A673 (cell line): ENCODE results near the gene SPG11. TPM values are rescaled to one million over a fixed set of nuclear protein-coding genes. Genes with fewer than 3 reads are reported as not detected.

Source experiments
- BruUV-seq: library from RNA; stranded (reverse); fragments of 400-500 nt; replicated peaks from 2 replicates; lab custom pipeline; 2021; lab: Mats Ljungman, UMichigan
- CTCF ChIA-PET: fragments of 300-600 bp; sonication (Branson Sonifier 250); formaldehyde crosslinking; loops from one replicate; lab custom pipeline; 2022; ENCODE audit warnings: antibody characterized with exemption; lab: Charles Lee
- POLR2A ChIA-PET: fragments of 300-600 bp; sonication (Branson Sonifier 250); formaldehyde crosslinking; loops from one replicate; lab custom pipeline; 2022; ENCODE audit warnings: antibody characterized with exemption; ENCODE audit not compliant: low non-redundant PET; lab: Charles Lee
- DNase-seq: peaks from one replicate; pipeline ENCODE4 v3.0.0-alpha.2; 2015; ENCODE audit warnings: low spot score
- H3K27ac ChIP-seq: fragments of 200-600 bp; sonication (generic); 2 replicates; pipeline ENCODE4 v1.5.1; 2016; ENCODE audit warnings: mixed run types, low read depth, mild to moderate bottlenecking, mixed read lengths, antibody characterized with exemption, low read length; ENCODE audit not compliant: poor library complexity, severe bottlenecking
- H3K27me3 ChIP-seq: fragments of 200-600 bp; sonication (generic); replicated peaks from 2 replicates; pipeline ENCODE4 v1.6.1; 2017; ENCODE audit warnings: mixed run types, low read depth, mild to moderate bottlenecking, mixed read lengths, antibody characterized with exemption, low read length; ENCODE audit not compliant: insufficient read depth, poor library complexity
- H3K36me3 ChIP-seq: fragments of 200-600 bp; sonication (generic); 2 replicates; pipeline ENCODE4 v1.6.1; 2016; ENCODE audit warnings: mixed run types, mild to moderate bottlenecking, mixed read lengths, antibody characterized with exemption, low read length; ENCODE audit not compliant: insufficient read depth, poor library complexity, severe bottlenecking
- H3K4me1 ChIP-seq: fragments of 200-600 bp; sonication (generic); 2 replicates; pipeline ENCODE4 v1.6.1; 2017; ENCODE audit warnings: mixed run types, mild to moderate bottlenecking, mixed read lengths, antibody characterized with exemption, low read length; ENCODE audit not compliant: insufficient read depth, poor library complexity, severe bottlenecking
- H3K4me3 ChIP-seq: fragments of 200-600 bp; sonication (generic); 2 replicates; pipeline ENCODE4 v1.5.1; 2016; ENCODE audit warnings: low read depth, mixed run types, mild to moderate bottlenecking, mixed read lengths, low read length; ENCODE audit not compliant: poor library complexity, severe bottlenecking
- H3K9me3 ChIP-seq: fragments of 200-600 bp; sonication (generic); 2 replicates; pipeline ENCODE4 v1.6.1; 2016; ENCODE audit warnings: mixed run types, low read depth, mild to moderate bottlenecking, mixed read lengths, antibody characterized with exemption, low read length; ENCODE audit not compliant: poor library complexity, severe bottlenecking
- EZH2 ChIP-seq: fragments of 200-600 bp; sonication (generic); IDR thresholded peaks from 2 replicates; pipeline ENCODE4 v1.6.1; 2017; ENCODE audit warnings: borderline replicate concordance, low read depth, mild to moderate bottlenecking, mixed read lengths, antibody characterized with exemption, low read length; ENCODE audit not compliant: poor library complexity, severe bottlenecking
- intact Hi-C: fragments of 100-400 bp; cut with micrococcal nuclease; formaldehyde crosslinking; loops from one replicate; pipeline ENCODE4 v1.10.0; 2022; ENCODE audit not compliant: unreplicated experiment
- total RNA-seq: library from RNA; stranded (reverse); gene quantifications from 2 replicates; pipeline ENCODE4 v1.2.3, GENCODE V29; 2021
- TF ChIP-seq, protein P1 (sequence below): fragments of 300-800, 200-600 bp; sonication (generic); conservative IDR thresholded peaks from 2 replicates; pipeline ENCODE4 v1.5.1; 2017; ENCODE audit warnings: low read depth, mild to moderate bottlenecking, antibody characterized with exemption, low read length, moderate library complexity, mixed read lengths

The SPG11 gene
- total RNA-seq, 1 experiment from 2014 or later = 55.4 TPM

- peaks cover 44% of the 10 kb centered on the region for H3K36me3 ChIP-seq
- POLR2A ChIA-PET = no interaction called here
- H3K4me3 ChIP-seq = no peak overlapping the region
- DNase-seq = no peak
- no peaks in the 10 kb centered on the region for H3K4me1 ChIP-seq
- H3K27ac ChIP-seq = no peak overlapping the region
- BruUV-seq = no TSS peak
- intact Hi-C loops = loop anchor here (5.0 to 10.0 kb wide), 2 partner anchors 64 to 317 kb away; partner anchors contain the start of gene SPG11
- CTCF ChIA-PET = no interaction called here
- no peaks in the 10 kb centered on the region for H3K9me3 ChIP-seq
- H3K27me3 ChIP-seq = no peaks in the 10 kb centered on the region
- TF ChIP-seq, protein P1, sequence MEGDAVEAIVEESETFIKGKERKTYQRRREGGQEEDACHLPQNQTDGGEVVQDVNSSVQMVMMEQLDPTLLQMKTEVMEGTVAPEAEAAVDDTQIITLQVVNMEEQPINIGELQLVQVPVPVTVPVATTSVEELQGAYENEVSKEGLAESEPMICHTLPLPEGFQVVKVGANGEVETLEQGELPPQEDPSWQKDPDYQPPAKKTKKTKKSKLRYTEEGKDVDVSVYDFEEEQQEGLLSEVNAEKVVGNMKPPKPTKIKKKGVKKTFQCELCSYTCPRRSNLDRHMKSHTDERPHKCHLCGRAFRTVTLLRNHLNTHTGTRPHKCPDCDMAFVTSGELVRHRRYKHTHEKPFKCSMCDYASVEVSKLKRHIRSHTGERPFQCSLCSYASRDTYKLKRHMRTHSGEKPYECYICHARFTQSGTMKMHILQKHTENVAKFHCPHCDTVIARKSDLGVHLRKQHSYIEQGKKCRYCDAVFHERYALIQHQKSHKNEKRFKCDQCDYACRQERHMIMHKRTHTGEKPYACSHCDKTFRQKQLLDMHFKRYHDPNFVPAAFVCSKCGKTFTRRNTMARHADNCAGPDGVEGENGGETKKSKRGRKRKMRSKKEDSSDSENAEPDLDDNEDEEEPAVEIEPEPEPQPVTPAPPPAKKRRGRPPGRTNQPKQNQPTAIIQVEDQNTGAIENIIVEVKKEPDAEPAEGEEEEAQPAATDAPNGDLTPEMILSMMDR = no peak
- no peak for TF ChIP-seq EZH2
These were observed 65.4 kb downstream of the SPG11 start for GRCh38 chr15:44598066-44598465.

DNA sequence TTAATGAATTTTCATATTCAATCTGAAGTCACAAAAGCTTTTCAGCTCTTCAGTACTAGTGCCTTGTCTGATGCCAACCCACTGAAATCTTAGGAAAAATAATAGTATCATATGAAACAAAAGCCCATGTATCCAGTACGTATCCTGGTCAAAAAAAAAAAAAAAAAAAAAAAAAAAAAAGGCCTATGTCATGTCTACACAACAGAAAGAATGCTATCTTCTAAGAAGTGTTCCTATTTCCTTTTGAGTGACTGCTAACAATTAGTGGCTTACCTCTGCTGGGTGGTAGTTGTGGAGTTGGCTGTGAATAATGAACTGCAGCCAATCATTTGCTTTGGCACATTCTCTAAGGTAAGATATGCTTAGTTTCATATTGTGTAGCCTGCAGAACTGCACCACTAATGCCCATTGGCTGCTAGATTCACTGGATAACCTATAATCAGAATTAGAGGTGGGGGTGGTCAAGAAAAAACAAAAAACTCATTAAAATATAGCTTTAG lies 66.9 kb downstream of the SPG11 start:
- H3K4me3 ChIP-seq = no peak overlapping the region
- H3K27me3 ChIP-seq = no peaks in the 10 kb centered on the region
- no TSS peak for BruUV-seq
- CTCF ChIA-PET = no interaction called here
- DNase-seq = peak; percentile 11
- H3K9me3 ChIP-seq = no peaks in the 10 kb centered on the region
- H3K4me1 ChIP-seq = no peaks in the 10 kb centered on the region
- peaks cover 51% of the 10 kb centered on the region for H3K36me3 ChIP-seq
- POLR2A ChIA-PET = no interaction called here
- no peak for TF ChIP-seq EZH2
- TF ChIP-seq, protein P1 = no peak
- intact Hi-C loops = loop anchor here (5.0 to 10.0 kb wide), 2 partner anchors 66 to 318 kb away; partner anchors contain the start of gene SPG11
- H3K27ac ChIP-seq = no peak overlapping the region

DNA sequence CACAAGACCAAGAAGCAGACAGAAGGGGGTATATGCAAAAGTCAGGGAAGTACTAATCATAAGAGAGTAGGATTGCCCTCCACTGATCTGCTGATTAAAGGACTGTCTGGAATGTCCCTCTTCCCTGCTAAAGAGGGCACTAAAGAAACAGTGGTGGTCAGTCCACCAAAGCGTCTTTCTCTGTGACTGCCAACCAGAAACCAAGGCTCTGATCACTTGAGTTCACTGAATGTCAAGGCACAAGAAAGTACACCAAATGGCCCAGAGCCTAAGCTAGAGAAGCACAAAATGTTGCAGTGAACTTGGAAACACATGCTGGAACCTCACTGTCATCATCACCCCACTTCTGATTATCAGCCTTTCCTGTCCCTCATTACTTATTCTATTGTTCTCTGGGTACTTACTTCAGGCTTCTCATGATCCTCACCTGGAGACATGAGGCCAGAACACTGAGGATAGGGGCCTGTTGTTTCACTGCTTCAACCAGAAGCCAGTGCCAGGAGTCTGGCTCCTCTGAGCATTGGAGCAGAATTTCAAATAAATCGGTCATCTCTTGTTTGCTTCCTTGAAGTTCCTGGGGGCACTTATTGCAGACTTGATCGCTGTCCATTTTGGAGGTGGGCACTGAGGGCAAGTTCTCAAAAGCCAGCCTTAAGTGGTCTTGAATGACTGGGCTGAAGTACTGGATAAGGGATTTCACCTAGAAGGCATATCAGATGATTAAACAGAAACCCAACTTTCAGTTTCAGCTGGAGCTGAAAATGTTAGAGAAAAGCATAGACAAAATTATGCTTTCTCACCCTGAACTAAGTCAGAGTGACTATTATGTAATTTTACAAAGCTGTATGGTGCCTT lies 67.6 kb downstream of the SPG11 start:
- CTCF ChIA-PET = interaction anchor here (0.5 kb wide), 1 partner anchor 18 kb away, joined by 3 read pairs; no protein-coding TSS in a partner anchor

More for the DNA sequence above, 67.6 kb downstream of the SPG11 start:
- intact Hi-C loops = loop anchor here (5.0 to 10.0 kb wide), 2 partner anchors 66 to 319 kb away; partner anchors contain the start of gene SPG11
- H3K4me1 ChIP-seq = no peaks in the 10 kb centered on the region
- TF ChIP-seq, protein P1 = no peak
- TF ChIP-seq EZH2 = no peak
- no peaks in the 10 kb centered on the region for H3K9me3 ChIP-seq
- no peak for DNase-seq
- H3K27ac ChIP-seq = peak overlapping the region; percentile 41
- H3K4me3 ChIP-seq = no peak overlapping the region
- peaks cover 58% of the 10 kb centered on the region for H3K36me3 ChIP-seq
- no TSS peak for BruUV-seq
- POLR2A ChIA-PET = no interaction called here
- no peaks in the 10 kb centered on the region for H3K27me3 ChIP-seq
